Stimulated activated CD4-positive, alpha-beta T cell treated with anti-CD3 and anti-CD28 coated beads, Interleukin-12 subunit alpha, Interleukin-12 subunit beta, amount 100 ng/mL, for 24 hours (primary cell): ENCODE data around the gene LDB3.

Source experiments
- DNase-seq, 2 experiments: peaks; one replicate each; pipeline ENCODE4 v3.0.0-alpha.2; 2020; ENCODE audit warnings: low read depth in 2 of 2

LDB3 gene

GRCh38 chr10:86685893-86686632 lies 17.8 kb downstream of the LDB3 start:
- no peak for DNase-seq

- no peak for DNase-seq
Observed at GRCh38 chr10:86686972-86687371, 18.7 kb downstream of the LDB3 start.

- no peak for DNase-seq
Observed at GRCh38 chr10:86687750-86688149, 19.4 kb downstream of the LDB3 start.

GRCh38 chr10:86688398-86688921 lies 20.1 kb downstream of the LDB3 start:
- DNase-seq, result peak; percentile 20 to 41

- DNase-seq, result no peak
Observed at GRCh38 chr10:86689146-86689545, 20.8 kb downstream of the LDB3 start.

- no peak for DNase-seq
Observed at GRCh38 chr10:86690231-86690630, 21.9 kb downstream of the LDB3 start.

GRCh38 chr10:86690657-86691084 lies 22.4 kb downstream of the LDB3 start:
- DNase-seq, result no peak

- DNase-seq, result no peak
Observed at GRCh38 chr10:86691333-86692022, 23.2 kb downstream of the LDB3 start.

GRCh38 chr10:86692023-86692514 lies 23.8 kb downstream of the LDB3 start:
- no peak for DNase-seq

GRCh38 chr10:86692664-86693063 lies 24.4 kb downstream of the LDB3 start:
- DNase-seq, result no peak

GRCh38 chr10:86693275-86693674 lies 25.0 kb downstream of the LDB3 start:
- no peak for DNase-seq

- DNase-seq, result peak in 1 of 2 experiments; percentile 25
Observed at GRCh38 chr10:86693721-86694369, 25.5 kb downstream of the LDB3 start.

GRCh38 chr10:86698207-86698940 lies 30.1 kb downstream of the LDB3 start:
- DNase-seq, result no peak

- no peak for DNase-seq
Observed at GRCh38 chr10:86699125-86699524, 30.8 kb downstream of the LDB3 start.

GRCh38 chr10:86699541-86699940 lies 31.2 kb downstream of the LDB3 start:
- no peak for DNase-seq

- DNase-seq, result no peak
Observed at GRCh38 chr10:86699991-86700840, 31.9 kb downstream of the LDB3 start.

- no peak for DNase-seq
Observed at GRCh38 chr10:86700851-86701617, 32.7 kb downstream of the LDB3 start.

- no peak for DNase-seq
Observed at GRCh38 chr10:86703176-86703575, 34.9 kb downstream of the LDB3 start.

GRCh38 chr10:86705139-86705538 lies 36.8 kb downstream of the LDB3 start:
- DNase-seq, result no peak

- DNase-seq, result no peak
Observed at GRCh38 chr10:86705905-86706304, 37.6 kb downstream of the LDB3 start.
